Measurements from ENCODE around the gene ADGRV1.

The ADGRV1 gene

GRCh38 chr5:90882448-90882847 is 323.9 kb downstream of the ADGRV1 start:
- no peak for TF ChIP-seq CTCF (IDR thresholded peaks at IDR 0.05; ENCODE audit: insufficient read depth, low read depth, low read length, missing control alignments)
- peak; percentile 60 for DNase-seq (ENCODE audit: low read depth)

DNA sequence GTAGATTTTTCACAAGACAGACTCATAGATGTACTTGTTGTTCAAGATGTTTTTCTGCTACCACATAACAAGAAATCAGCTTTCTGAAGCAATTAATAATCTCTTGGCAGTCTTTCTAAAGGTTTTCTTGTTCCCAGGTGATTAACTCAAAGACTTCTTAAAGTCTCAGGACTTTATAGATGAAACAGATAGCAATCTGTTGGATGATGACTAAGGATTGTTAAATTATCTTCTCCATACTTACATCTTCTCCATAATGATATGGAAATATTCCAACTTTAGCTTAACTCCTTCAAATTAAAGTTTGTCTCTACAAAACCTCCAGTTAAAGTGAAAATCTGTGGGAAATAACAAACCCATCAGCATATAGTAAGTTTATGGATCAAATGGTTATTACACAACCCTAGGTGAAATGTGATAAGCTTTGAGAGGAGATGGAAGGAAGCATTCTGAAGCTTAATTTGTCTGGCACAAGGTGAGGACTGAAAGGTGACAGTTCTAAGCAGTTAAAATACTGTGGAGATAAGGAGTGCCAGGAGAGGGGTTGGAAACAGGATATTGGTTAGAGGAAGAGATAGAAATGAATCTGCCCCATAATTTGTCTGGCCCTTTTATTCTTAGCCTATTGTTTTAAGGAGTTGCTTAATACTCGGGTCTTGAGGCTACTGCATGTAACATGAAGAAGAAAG is 326.7 kb downstream of the ADGRV1 start:
- TF ChIP-seq CTCF (IDR thresholded peaks at IDR 0.05; ENCODE audit: insufficient read depth, low read depth, low read length, missing control alignments), result no peak
- DNase-seq (ENCODE audit: low read depth), result no peak
- H3K4me3 ChIP-seq (ENCODE audit: low read length), result no peak overlapping the region

More at GRCh38 chr5:90882448-90882847, 323.9 kb downstream of the ADGRV1 start:
- no peak overlapping the region for H3K4me3 ChIP-seq (ENCODE audit: low read length)

DNA sequence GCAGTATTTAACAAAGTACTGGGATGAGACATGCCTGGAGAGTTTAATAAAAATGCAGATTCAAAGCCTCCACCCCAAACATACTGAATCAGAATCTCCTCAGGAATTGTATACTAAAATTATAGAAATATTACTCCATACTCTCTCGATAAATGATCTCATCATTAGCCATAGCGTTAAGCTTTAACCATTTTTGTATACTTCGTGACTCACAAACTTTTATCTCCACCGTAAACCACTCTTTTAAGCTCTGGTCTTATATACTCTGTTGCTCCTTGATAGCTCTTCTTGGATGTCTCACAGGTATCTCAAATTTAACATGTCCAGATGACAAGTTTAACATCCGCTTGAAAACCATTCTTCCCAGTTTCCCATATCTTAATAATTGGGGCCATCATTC is 327.8 kb downstream of the ADGRV1 start:
- DNase-seq (ENCODE audit: low read depth), result peak; percentile 73
- TF ChIP-seq CTCF (IDR thresholded peaks at IDR 0.05; ENCODE audit: insufficient read depth, low read depth, low read length, missing control alignments), result no peak
- H3K4me3 ChIP-seq (ENCODE audit: low read length), result no peak overlapping the region

- DNase-seq (ENCODE audit: low read depth), result peak; percentile 90
- H3K4me3 ChIP-seq (ENCODE audit: low read length), result no peak overlapping the region
- no peak for TF ChIP-seq CTCF (IDR thresholded peaks at IDR 0.05; ENCODE audit: insufficient read depth, low read depth, low read length, missing control alignments)
Measured at GRCh38 chr5:90888511-90889324, 330.1 kb downstream of the ADGRV1 start.

GRCh38 chr5:90889325-90889600 is 330.7 kb downstream of the ADGRV1 start:
- no peak for DNase-seq (ENCODE audit: low read depth)
- no peak overlapping the region for H3K4me3 ChIP-seq (ENCODE audit: low read length)
- TF ChIP-seq CTCF (IDR thresholded peaks at IDR 0.05; ENCODE audit: insufficient read depth, low read depth, low read length, missing control alignments), result no peak

- TF ChIP-seq CTCF (IDR thresholded peaks at IDR 0.05; ENCODE audit: insufficient read depth, low read depth, low read length, missing control alignments), result no peak
- DNase-seq (ENCODE audit: low read depth), result no peak
- H3K4me3 ChIP-seq (ENCODE audit: low read length), result no peak overlapping the region
Measured at GRCh38 chr5:90890180-90890579, 331.6 kb downstream of the ADGRV1 start.

All from epithelial cell of esophagus (primary cell).